ENCODE measurements around the gene C15orf62. TPM values are rescaled to one million over a fixed set of nuclear protein-coding genes. Genes with fewer than 3 reads are reported as not detected.

Gene C15orf62
- total RNA-seq, 1 experiment from 2014 or later, result 0.72 TPM

- H3K4me3 Mint-ChIP-seq, result no peak overlapping the region
- no peak for DNase-seq (ENCODE audit: low spot score)
- no peaks in the 10 kb centered on the region for H3K9me3 Mint-ChIP-seq
- H3K27ac Mint-ChIP-seq, result peak overlapping the region; percentile 25
- no peak for TF ChIP-seq ZMAT4 (CRISPR knock-in tag; IDR thresholded peaks at IDR 0.05)
- TF ChIP-seq SMAD4 (CRISPR knock-in tag; IDR thresholded peaks at IDR 0.05), result no peak
- no peak for TF ChIP-seq ZNF425 (CRISPR knock-in tag; conservative IDR thresholded peaks at IDR 0.05)
- TF ChIP-seq ATF6 (CRISPR knock-in tag; IDR thresholded peaks at IDR 0.05), result no peak
- no peak for TF ChIP-seq CREB1 (CRISPR knock-in tag; IDR thresholded peaks at IDR 0.05)
- TF ChIP-seq TCF7 (CRISPR knock-in tag; IDR thresholded peaks at IDR 0.05; ENCODE audit: low read depth), result no peak
- TF ChIP-seq IRF2 (CRISPR knock-in tag; IDR thresholded peaks at IDR 0.05; ENCODE audit: borderline replicate concordance, low read depth), result no peak
- TF ChIP-seq MYBL2 (CRISPR knock-in tag; IDR thresholded peaks at IDR 0.05), result no peak
- no peak for TF ChIP-seq FOXP1 (CRISPR knock-in tag; IDR thresholded peaks at IDR 0.05; ENCODE audit: borderline replicate concordance)
- no peak for TF ChIP-seq E2F4 (CRISPR knock-in tag; IDR thresholded peaks at IDR 0.05; ENCODE audit: borderline replicate concordance, low read depth)
- no peak for TF ChIP-seq ZNF263 (CRISPR knock-in tag; IDR thresholded peaks at IDR 0.05; ENCODE audit: low read depth)
- no peak for TF ChIP-seq CTCF (IDR thresholded peaks at IDR 0.05)
- no peak for TF ChIP-seq PRRX2 (CRISPR knock-in tag; IDR thresholded peaks at IDR 0.05)
- TF ChIP-seq ATF1 (CRISPR knock-in tag; IDR thresholded peaks at IDR 0.05), result no peak
- TF ChIP-seq JUN (CRISPR knock-in tag; IDR thresholded peaks at IDR 0.05), result no peak
- no peak for TF ChIP-seq SP1 (CRISPR knock-in tag; conservative IDR thresholded peaks at IDR 0.05)
- no peak for TF ChIP-seq ESRRA (CRISPR knock-in tag; IDR thresholded peaks at IDR 0.05; ENCODE audit: borderline replicate concordance)
- peaks cover 20% of the 10 kb centered on the region for H3K36me3 Mint-ChIP-seq
- ATAC-seq, result no peak
- CTCF ChIA-PET, result no interaction called here
- no peaks in the 10 kb centered on the region for H3K4me1 Mint-ChIP-seq
- H3K27me3 Mint-ChIP-seq (ENCODE audit: low read depth), result no peaks in the 10 kb centered on the region
- POLR2A ChIA-PET, result no interaction called here
These were observed 47.4 kb upstream of the C15orf62 start for GRCh38 chr15:40722354-40722753.

- POLR2A ChIA-PET, result no interaction called here
- no peaks in the 10 kb centered on the region for H3K4me1 Mint-ChIP-seq
- H3K9me3 Mint-ChIP-seq, result no peaks in the 10 kb centered on the region
- TF ChIP-seq GRHL2 (CRISPR knock-in tag; IDR thresholded peaks at IDR 0.05; ENCODE audit: insufficient replicate concordance, severe bottlenecking) (no peak), ARID4B (CRISPR knock-in tag; IDR thresholded peaks at IDR 0.05; ENCODE audit: borderline replicate concordance) (no peak), ZBTB43 (CRISPR knock-in tag; IDR thresholded peaks at IDR 0.05) (no peak)
- H3K27me3 Mint-ChIP-seq (ENCODE audit: low read depth), result no peaks in the 10 kb centered on the region
- H3K4me3 Mint-ChIP-seq, result no peak overlapping the region
- H3K27ac Mint-ChIP-seq, result no peak overlapping the region
- peaks cover 15% of the 10 kb centered on the region for H3K36me3 Mint-ChIP-seq
- ATAC-seq (no peak), DNase-seq (ENCODE audit: low spot score) (no peak)
- CTCF ChIA-PET, result no interaction called here
These were observed 46.8 kb upstream of the C15orf62 start for GRCh38 chr15:40722934-40723333.
